Fibroblast of lung (primary cell): Measurements from ENCODE around the gene MBOAT7.

Experiments
- EZH2 ChIP-seq: IDR thresholded peaks from 2 replicates; pipeline ENCODE4 v1.5.1; 2012; ENCODE audit warnings: low read length, control low read depth, mild to moderate bottlenecking; ENCODE audit errors: missing control alignments
- TF ChIP-seq, protein P1 (sequence below), 2 donors: IDR thresholded peaks in 1 of 2; conservative IDR thresholded peaks in 1 of 2; 1 replicate in 1 of 2; 2 replicates in 1 of 2; pipeline ENCODE4 v1.5.1; 2011 to 2012; ENCODE audit warnings: low read length in 2 of 2, control low read depth in 1 of 2, inconsistent platforms in 1 of 2, low read depth in 1 of 2, mild to moderate bottlenecking in 1 of 2

DNA sequence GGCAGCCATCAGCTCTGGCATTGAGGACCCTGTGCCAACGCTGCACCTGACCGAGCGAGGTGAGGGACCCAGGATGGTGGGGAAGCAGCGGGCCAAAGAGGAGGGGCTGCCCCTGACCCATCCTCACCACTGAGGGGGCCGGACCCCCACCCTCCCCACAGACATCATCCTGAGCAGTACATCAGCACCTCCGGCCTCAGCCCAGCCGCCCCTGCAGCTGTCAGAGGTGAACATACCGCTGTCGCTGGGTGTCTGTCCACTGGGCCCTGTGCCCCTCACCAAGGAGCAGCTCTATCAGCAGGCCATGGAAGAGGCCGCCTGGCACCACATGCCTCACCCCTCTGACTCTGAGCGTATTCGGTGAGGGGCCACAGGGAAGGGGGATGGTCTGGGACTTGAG is 37.1 kb downstream of the MBOAT7 start:
- TF ChIP-seq, protein P1, sequence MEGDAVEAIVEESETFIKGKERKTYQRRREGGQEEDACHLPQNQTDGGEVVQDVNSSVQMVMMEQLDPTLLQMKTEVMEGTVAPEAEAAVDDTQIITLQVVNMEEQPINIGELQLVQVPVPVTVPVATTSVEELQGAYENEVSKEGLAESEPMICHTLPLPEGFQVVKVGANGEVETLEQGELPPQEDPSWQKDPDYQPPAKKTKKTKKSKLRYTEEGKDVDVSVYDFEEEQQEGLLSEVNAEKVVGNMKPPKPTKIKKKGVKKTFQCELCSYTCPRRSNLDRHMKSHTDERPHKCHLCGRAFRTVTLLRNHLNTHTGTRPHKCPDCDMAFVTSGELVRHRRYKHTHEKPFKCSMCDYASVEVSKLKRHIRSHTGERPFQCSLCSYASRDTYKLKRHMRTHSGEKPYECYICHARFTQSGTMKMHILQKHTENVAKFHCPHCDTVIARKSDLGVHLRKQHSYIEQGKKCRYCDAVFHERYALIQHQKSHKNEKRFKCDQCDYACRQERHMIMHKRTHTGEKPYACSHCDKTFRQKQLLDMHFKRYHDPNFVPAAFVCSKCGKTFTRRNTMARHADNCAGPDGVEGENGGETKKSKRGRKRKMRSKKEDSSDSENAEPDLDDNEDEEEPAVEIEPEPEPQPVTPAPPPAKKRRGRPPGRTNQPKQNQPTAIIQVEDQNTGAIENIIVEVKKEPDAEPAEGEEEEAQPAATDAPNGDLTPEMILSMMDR (conservative IDR thresholded peaks at IDR 0.05 in 1 of 2, IDR thresholded peaks at IDR 0.05 in 1 of 2; ENCODE audit: low read depth in 1 of 2, low read length in 2 of 2) = no peak
- no peak for TF ChIP-seq EZH2
